GM12878 (cell line): ENCODE results near the gene CNTN4. TPM values are rescaled to one million over a fixed set of nuclear protein-coding genes. Genes with fewer than 3 reads are reported as not detected.

Source experiments
- ATAC-seq: fragments of 200-7000 bp; cut with Tn5 transposase; 3 replicates; pipeline ENCODE4 v1.9.1; 2020; ENCODE audit warnings: mild to moderate bottlenecking, moderate library complexity
- BruUV-seq: library from RNA; stranded (reverse); fragments of 400-500 nt; replicated peaks from 2 replicates; lab custom pipeline; 2021; lab: Mats Ljungman, UMichigan
- CTCF ChIA-PET: fragments of 300-600 bp; sonication (Branson Sonifier 250); formaldehyde crosslinking; extraction: SDS; loops from one replicate; lab custom pipeline; 2021; ENCODE audit warnings: inconsistent platforms; lab: Yijun Ruan, JAX
- POLR2A ChIA-PET: fragments of 350-600 bp; formaldehyde crosslinking; extraction: SDS; loops from one replicate; lab custom pipeline; 2021; ENCODE audit warnings: inconsistent platforms; lab: Charles Lee
- RAD21 ChIA-PET: fragments of 300-600 bp; sonication (Branson Sonifier 250); formaldehyde crosslinking; loops from one replicate; lab custom pipeline; 2023; ENCODE audit warnings: antibody characterized with exemption; ENCODE audit not compliant: unreplicated experiment; lab: Charles Lee
- SMC1A ChIA-PET: fragments of 300-600 bp; sonication (Branson Sonifier 250); formaldehyde crosslinking; loops from one replicate; lab custom pipeline; 2023; ENCODE audit not compliant: unreplicated experiment, uncharacterized antibody; lab: Charles Lee
- DNase-seq: peaks from one replicate; pipeline ENCODE4 v3.0.0-alpha.2; 2011; ENCODE audit warnings: low read depth, low spot score
- FAIRE-seq: peaks from 3 replicates; lab custom pipeline; 2011; peaks lifted over from hg19 to GRCh38; lab: Jason Lieb, UNC
- H2AFZ ChIP-seq: 2 replicates; pipeline ENCODE4 v1.6.0; 2011; ENCODE audit warnings: low read depth, low read length, control low read depth; ENCODE audit not compliant: control insufficient read depth
- H3K27ac ChIP-seq: 2 replicates; pipeline ENCODE4 v1.5.1; 2011; ENCODE audit warnings: control low read depth; ENCODE audit not compliant: control insufficient read depth, insufficient read depth
- H3K27me3 ChIP-seq, 2 experiments: replicated peaks in 1 of 2; 2 replicates each; pipeline versions ENCODE4 v1.6.0 to v1.6.1; 2011; ENCODE audit warnings: low read length in 1 of 2; ENCODE audit not compliant: control insufficient read depth in 2 of 2, insufficient read depth in 2 of 2
- H3K36me3 ChIP-seq, 2 experiments: 2 replicates each; pipeline ENCODE4 v1.5.1; 2011; ENCODE audit warnings: low read length in 1 of 2; ENCODE audit not compliant: control insufficient read depth in 2 of 2, insufficient read depth in 2 of 2
- H3K4me1 ChIP-seq: 2 replicates; pipeline ENCODE4 v1.6.1; 2011; ENCODE audit warnings: mild to moderate bottlenecking, low read length, moderate library complexity, mixed read lengths; ENCODE audit not compliant: control insufficient read depth, insufficient read depth
- H3K4me2 ChIP-seq: 2 replicates; pipeline ENCODE4 v1.6.0; 2011; ENCODE audit warnings: control low read depth; ENCODE audit not compliant: control insufficient read depth, insufficient read depth
- H3K4me3 ChIP-seq: fragments of 200-600 bp; sonication (generic); 2 replicates; pipeline ENCODE4 v1.5.1; 2016
- H3K79me2 ChIP-seq: 2 replicates; pipeline ENCODE4 v1.6.0; 2011; ENCODE audit warnings: low read length; ENCODE audit not compliant: control insufficient read depth, insufficient read depth
- H3K9ac ChIP-seq: 2 replicates; pipeline ENCODE4 v1.8.0; 2011; ENCODE audit warnings: low read length, control low read depth, mixed read lengths; ENCODE audit not compliant: control insufficient read depth, insufficient read depth
- H3K9me3 ChIP-seq: replicated peaks from 3 replicates; pipeline ENCODE4 v1.5.1; 2011; ENCODE audit warnings: mild to moderate bottlenecking, low read length; ENCODE audit not compliant: control insufficient read depth, insufficient read depth
- H4K20me1 ChIP-seq: 2 replicates; pipeline ENCODE4 v1.6.0; 2011; ENCODE audit not compliant: control insufficient read depth, insufficient read depth
- ASH2L ChIP-seq: fragments of 300-600, 200-600 bp; sonication (generic); IDR thresholded peaks from 2 replicates; pipeline ENCODE4 v1.6.1; 2017; ENCODE audit warnings: low read depth, mild to moderate bottlenecking, borderline replicate concordance
- BACH1 ChIP-seq: fragments of 450-650 bp; IDR thresholded peaks from 2 replicates; pipeline ENCODE4 v1.6.1; 2017; ENCODE audit warnings: mild to moderate bottlenecking, borderline replicate concordance
- CHD1 ChIP-seq: IDR thresholded peaks from 2 replicates; pipeline ENCODE4 v1.6.1; 2012; ENCODE audit warnings: low read depth, low read length, improper control_type of control experiment
- HDGF ChIP-seq: fragments of 450-650 bp; IDR thresholded peaks from 2 replicates; pipeline ENCODE4 v1.6.1; 2016; ENCODE audit warnings: antibody characterized with exemption
- MTA3 ChIP-seq: IDR thresholded peaks from 2 replicates; pipeline ENCODE4 v1.6.1; 2012; ENCODE audit warnings: low read length, inconsistent platforms, borderline replicate concordance
- NR2C2 ChIP-seq: IDR thresholded peaks from 2 replicates; pipeline ENCODE4 v1.6.1; 2011; ENCODE audit warnings: borderline replicate concordance, low read depth; ENCODE audit not compliant: control insufficient read depth, insufficient read length
- NRF1 ChIP-seq: conservative IDR thresholded peaks from 2 replicates; pipeline ENCODE4 v1.6.1; 2011; ENCODE audit warnings: mild to moderate bottlenecking, low read depth, low read length, improper control_type of control experiment
- POLR2AphosphoS2 ChIP-seq: IDR thresholded peaks from 2 replicates; pipeline ENCODE4 v1.6.1; 2011; ENCODE audit warnings: low read depth, mild to moderate bottlenecking, low read length, improper control_type of control experiment, moderate library complexity
- POU2F2 ChIP-seq: IDR thresholded peaks from 3 replicates; pipeline ENCODE4 v1.6.1; 2011; ENCODE audit warnings: low read depth, mild to moderate bottlenecking, low read length, borderline replicate concordance
- RB1 ChIP-seq: fragments of 450-650 bp; formaldehyde crosslinking; IDR thresholded peaks from 2 replicates; pipeline ENCODE4 v1.6.1; 2017; ENCODE audit warnings: mild to moderate bottlenecking, borderline replicate concordance
- SMC3 ChIP-seq: IDR thresholded peaks from 2 replicates; pipeline ENCODE4 v1.6.1; 2011; ENCODE audit warnings: low read length, improper control_type of control experiment, borderline replicate concordance
- TAF1 ChIP-seq: IDR thresholded peaks from 2 replicates; pipeline ENCODE4 v1.6.1; 2011; ENCODE audit warnings: mild to moderate bottlenecking, low read depth, low read length, borderline replicate concordance
- TARDBP ChIP-seq: IDR thresholded peaks from 2 replicates; pipeline ENCODE4 v1.6.1; 2016; ENCODE audit warnings: borderline replicate concordance
- TCF12 ChIP-seq: IDR thresholded peaks from 2 replicates; pipeline ENCODE4 v1.6.1; 2011; ENCODE audit warnings: low read depth, mild to moderate bottlenecking, low read length
- YY1 ChIP-seq: IDR thresholded peaks from 2 replicates; pipeline ENCODE4 v1.6.1; 2011; ENCODE audit warnings: low read depth, mild to moderate bottlenecking, low read length
- ZNF384 ChIP-seq: IDR thresholded peaks from 2 replicates; pipeline ENCODE4 v1.6.1; 2012; ENCODE audit warnings: low read depth, mild to moderate bottlenecking, low read length, improper control_type of control experiment, borderline replicate concordance
- ZSCAN29 ChIP-seq: fragments of 450-650 bp; IDR thresholded peaks from 2 replicates; pipeline ENCODE4 v1.6.1; 2017; ENCODE audit warnings: mild to moderate bottlenecking, moderate library complexity
- WGBS: methylation state at CpG from one replicate; pipeline ENCODE4 v1.1.6; 2016; ENCODE audit warnings: low lambda C conversion rate; ENCODE audit not compliant: insufficient replicate concordance, insufficient coverage; ENCODE audit errors: missing lambda C conversion rate; 5-methylcytosine and 5-hydroxymethylcytosine counted together
- in situ Hi-C: fragments of 300-500 bp; cut with MboI; formaldehyde crosslinking; loops from 9 replicates; pipeline ENCODE4 v1.14.3; 2018; ENCODE audit warnings: mixed read lengths
- intact Hi-C: fragments of 100-400 bp; cut with micrococcal nuclease; formaldehyde crosslinking; loops from one replicate; pipeline ENCODE4 v1.14.2; 2022; ENCODE audit not compliant: unreplicated experiment
- polyA plus RNA-seq, 11 experiments: library from polyadenylated mRNA; depleted of rRNA in 4 of 11; unstranded in 6 of 11; stranded (reverse) in 5 of 11; fragments of >200 nt; fragmentation: Nextera tagmentation in 4 of 11; fragmentation: Illumina TruSeq in 1 of 11; extraction: Ambion mirVana in 4 of 11; extraction: Trizol in 1 of 11; gene quantifications; 1 replicate in 1 of 11; 2 replicates in 10 of 11; pipeline versions ENCODE4 v1.2.1 to v1.2.3, GENCODE V29; 2011 to 2016; ENCODE audit warnings: inconsistent platforms in 2 of 11, missing spikeins in 2 of 11, low read depth in 1 of 11
- total RNA-seq, 4 experiments: library from RNA; depleted of rRNA in 3 of 4; stranded (reverse); fragments of >200 nt in 3 of 4; fragmentation: Illumina TruSeq in 1 of 4; extraction: Trizol in 1 of 4; gene quantifications; 2 replicates each; pipeline versions ENCODE4 v1.2.1 to v1.2.3, GENCODE V29; 2013 to 2021
- TF ChIP-seq, protein P1 (sequence below): fragments of 450-650 bp; IDR thresholded peaks from 2 replicates; pipeline ENCODE4 v1.6.1; 2016; ENCODE audit warnings: mild to moderate bottlenecking
- TF ChIP-seq, protein P2 (sequence below): fragments of 450-650 bp; formaldehyde crosslinking; IDR thresholded peaks from 2 replicates; pipeline ENCODE4 v1.4.0; 2022; ENCODE audit warnings: mild to moderate bottlenecking, moderate library complexity

The CNTN4 gene
- total and polyA plus RNA-seq, 10 of the 15 experiments (the other 5 are each of a cell fraction or from before 2014, with no cell fraction given) = 0.05 to 0.43 (median 0.15) TPM; not detected in 1

DNA sequence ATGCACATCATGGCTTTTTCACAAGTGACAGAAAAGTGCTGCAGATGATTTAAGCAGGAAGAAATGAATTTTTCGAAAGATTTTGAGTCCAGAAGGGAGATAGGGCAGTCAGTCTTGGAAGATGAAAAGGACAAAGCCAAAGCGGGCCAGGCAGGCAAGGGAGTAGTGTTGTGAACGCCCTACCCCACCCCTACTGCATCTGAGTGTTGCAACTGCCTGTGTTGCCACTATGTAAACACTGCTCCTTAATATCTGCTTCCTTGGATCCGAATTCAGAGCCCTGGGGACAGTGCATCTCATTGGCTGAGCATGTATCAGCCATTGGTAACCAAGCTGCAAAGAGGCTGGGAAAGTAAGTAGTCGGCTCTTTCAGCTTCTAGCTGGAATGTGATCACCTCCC, 39.0 kb downstream of the CNTN4 start:
- 13% methylated on average over 5 of the region's 5 CpGs for WGBS
- intact Hi-C loops = no loop called here
- Histone ChIP-seq H3K27me3 (no peaks in the 10 kb centered on the region), H3K79me2 (no peaks in the 10 kb centered on the region), H3K27ac (no peak overlapping the region), H3K9ac (no peak overlapping the region), H3K4me1 (no peaks in the 10 kb centered on the region), H4K20me1 (no peaks in the 10 kb centered on the region), H2AFZ (no peak overlapping the region), H3K4me3 (no peak overlapping the region), H3K36me3 (no peaks in the 10 kb centered on the region), H3K9me3 (no peaks in the 10 kb centered on the region), H3K4me2 (no peak overlapping the region)
- in situ Hi-C loops = no loop called here
- DNase-seq (no peak), ATAC-seq (no peak), FAIRE-seq (no peak)
- RAD21 ChIA-PET = no interaction called here
- TF ChIP-seq, protein P1, sequence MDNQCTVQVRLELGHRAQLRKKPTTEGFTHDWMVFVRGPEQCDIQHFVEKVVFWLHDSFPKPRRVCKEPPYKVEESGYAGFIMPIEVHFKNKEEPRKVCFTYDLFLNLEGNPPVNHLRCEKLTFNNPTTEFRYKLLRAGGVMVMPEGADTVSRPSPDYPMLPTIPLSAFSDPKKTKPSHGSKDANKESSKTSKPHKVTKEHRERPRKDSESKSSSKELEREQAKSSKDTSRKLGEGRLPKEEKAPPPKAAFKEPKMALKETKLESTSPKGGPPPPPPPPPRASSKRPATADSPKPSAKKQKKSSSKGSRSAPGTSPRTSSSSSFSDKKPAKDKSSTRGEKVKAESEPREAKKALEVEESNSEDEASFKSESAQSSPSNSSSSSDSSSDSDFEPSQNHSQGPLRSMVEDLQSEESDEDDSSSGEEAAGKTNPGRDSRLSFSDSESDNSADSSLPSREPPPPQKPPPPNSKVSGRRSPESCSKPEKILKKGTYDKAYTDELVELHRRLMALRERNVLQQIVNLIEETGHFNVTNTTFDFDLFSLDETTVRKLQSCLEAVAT = no peak
- TF ChIP-seq POU2F2 = no peak
- no peak for TF ChIP-seq MTA3
- no peak for TF ChIP-seq POLR2AphosphoS2
- TF ChIP-seq HDGF = no peak
- no peak for TF ChIP-seq ZSCAN29
- no peak for TF ChIP-seq TARDBP
- TF ChIP-seq RB1 = no peak
- TF ChIP-seq BACH1 = no peak
- no peak for TF ChIP-seq NRF1
- no peak for TF ChIP-seq TAF1
- no peak for TF ChIP-seq CHD1
- no peak for TF ChIP-seq YY1
- TF ChIP-seq ZNF384 = no peak
- TF ChIP-seq, protein P2, sequence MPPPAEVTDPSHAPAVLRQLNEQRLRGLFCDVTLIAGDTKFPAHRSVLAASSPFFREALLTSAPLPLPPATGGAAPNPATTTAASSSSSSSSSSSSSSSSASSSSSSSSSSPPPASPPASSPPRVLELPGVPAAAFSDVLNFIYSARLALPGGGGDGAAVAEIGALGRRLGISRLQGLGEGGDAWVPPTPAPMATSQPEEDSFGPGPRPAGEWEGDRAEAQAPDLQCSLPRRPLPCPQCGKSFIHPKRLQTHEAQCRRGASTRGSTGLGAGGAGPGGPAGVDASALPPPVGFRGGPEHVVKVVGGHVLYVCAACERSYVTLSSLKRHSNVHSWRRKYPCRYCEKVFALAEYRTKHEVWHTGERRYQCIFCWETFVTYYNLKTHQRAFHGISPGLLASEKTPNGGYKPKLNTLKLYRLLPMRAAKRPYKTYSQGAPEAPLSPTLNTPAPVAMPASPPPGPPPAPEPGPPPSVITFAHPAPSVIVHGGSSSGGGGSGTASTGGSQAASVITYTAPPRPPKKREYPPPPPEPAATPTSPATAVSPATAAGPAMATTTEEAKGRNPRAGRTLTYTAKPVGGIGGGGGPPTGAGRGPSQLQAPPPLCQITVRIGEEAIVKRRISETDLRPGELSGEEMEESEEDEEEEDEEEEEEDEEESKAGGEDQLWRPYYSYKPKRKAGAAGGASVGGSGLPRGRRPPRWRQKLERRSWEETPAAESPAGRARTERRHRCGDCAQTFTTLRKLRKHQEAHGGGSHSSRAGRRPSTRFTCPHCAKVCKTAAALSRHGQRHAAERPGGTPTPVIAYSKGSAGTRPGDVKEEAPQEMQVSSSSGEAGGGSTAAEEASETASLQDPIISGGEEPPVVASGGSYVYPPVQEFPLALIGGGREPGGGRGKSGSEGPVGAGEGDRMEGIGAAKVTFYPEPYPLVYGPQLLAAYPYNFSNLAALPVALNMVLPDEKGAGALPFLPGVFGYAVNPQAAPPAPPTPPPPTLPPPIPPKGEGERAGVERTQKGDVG (CRISPR knock-in tag) = no peak
- no peak for TF ChIP-seq NR2C2
- no peak for TF ChIP-seq TCF12
- TF ChIP-seq ASH2L = no peak
- TF ChIP-seq SMC3 = no peak
- no TSS peak for BruUV-seq
- POLR2A ChIA-PET = no interaction called here
- SMC1A ChIA-PET = interaction anchor here (0.6 to 1.2 kb wide), 2 partner anchors 175 to 1344 kb away, joined by 3 read pairs; no protein-coding TSS in a partner anchor
- CTCF ChIA-PET = no interaction called here
